ENCODE data around the gene RPS27. TPM values are rescaled to one million over a fixed set of nuclear protein-coding genes. Genes with fewer than 3 reads are reported as not detected.

RPS27 gene
- total RNA-seq, 6 experiments from 2014 or later = 305 to 500 (median 428) TPM

DNA sequence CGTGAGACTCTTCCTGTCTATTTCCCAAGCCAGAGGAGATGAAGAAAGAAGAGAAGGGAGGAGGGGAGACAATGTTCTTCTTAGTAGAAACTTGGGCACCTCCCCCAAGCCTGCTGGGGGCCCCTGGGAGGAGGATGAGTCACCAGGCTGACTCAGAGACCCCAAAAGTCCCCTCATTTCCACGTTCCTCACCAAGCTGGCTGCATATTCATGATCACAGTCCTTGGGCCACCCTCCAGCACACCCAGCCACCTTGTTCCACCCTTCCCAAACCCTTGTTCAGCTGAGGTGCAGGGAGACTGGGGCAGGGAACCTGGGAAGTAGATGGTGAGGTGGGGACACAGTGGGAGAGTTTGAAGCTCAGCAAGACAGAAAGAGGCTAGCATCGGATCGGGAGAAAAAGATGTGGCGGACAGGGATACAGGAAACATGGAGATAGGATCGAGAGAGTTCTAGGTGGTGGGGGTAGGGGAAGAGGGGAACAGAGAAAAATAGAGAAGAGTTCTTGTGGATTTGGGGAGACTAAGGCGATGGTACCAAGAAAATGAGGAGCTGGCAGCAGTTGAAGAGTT is 5.1 kb upstream of the RPS27 start:
- peaks cover 0 to 12% (median 0%) of the 10 kb centered on the region in 4 donors for H3K36me3 ChIP-seq
- peak overlapping the region; percentile 52 to 76 (median 70) for H3K4me3 ChIP-seq
- WGBS (ENCODE audit: insufficient coverage, low coverage, low lambda C conversion rate, missing lambda C conversion rate) = 8% methylated on average over 7 of the region's 7 CpGs
- no peaks in the 10 kb centered on the region for H3K27me3 ChIP-seq
- no peaks in the 10 kb centered on the region for H3K9me3 ChIP-seq
- ATAC-seq = peak in 2 of 4 donors; percentile 0 to 4
- DNase-seq = no peak
- peak overlapping the region; percentile 58 to 83 (median 75) for H3K27ac ChIP-seq
- TF ChIP-seq POLR2A (IDR thresholded peaks at IDR 0.05) = no peak
- intact Hi-C loops (cut with DNase I) = loop anchor here (5.0 to 10.0 kb wide), 2 partner anchors 188 to 311 kb away; partner anchors contain the start of genes ILF2 (in 1 of the 2) and NPR1 (in 1 of the 2)
- peaks cover 0 to 16% (median 5%) of the 10 kb centered on the region in 4 donors for H3K4me1 ChIP-seq

- DNase-seq (peak; percentile 91 to 93 (median 92)), ATAC-seq (peak; percentile 83 to 94 (median 86))
- Histone ChIP-seq H3K27ac (peak within 1 kb of the TSS; percentile 58 to 83 (median 75)), H3K27me3 (no peaks in the 10 kb centered on the region), H3K9me3 (no peaks in the 10 kb centered on the region), H3K36me3 (peaks cover 0 to 12% (median 0%) of the 10 kb centered on the region in 4 donors), H3K4me1 (peaks cover 0 to 16% (median 5%) of the 10 kb centered on the region in 4 donors), H3K4me3 (peak within 1 kb of the TSS; percentile 52 to 76 (median 70))
- TF ChIP-seq CTCF (IDR thresholded peaks at IDR 0.05) (no peak), POLR2A (IDR thresholded peaks at IDR 0.05) (peak; percentile 30)
- intact Hi-C loops (cut with DNase I) = loop anchor here (5.0 to 10.0 kb wide), 2 partner anchors 189 to 311 kb away; partner anchors contain the start of genes ILF2 (in 1 of the 2) and NPR1 (in 1 of the 2)
- 3% methylated on average over 12 of the region's 32 CpGs for WGBS (ENCODE audit: insufficient coverage, low coverage, low lambda C conversion rate, missing lambda C conversion rate)
These were observed 4.4 kb upstream of the RPS27 start, which contains the start of gene RAB13 for GRCh38 chr1:153985941-153986761. TSS of gene RAB13 (minus strand) at chr1:153986339. CDS start at chr1:153986236, 103 bp downstream.

DNA sequence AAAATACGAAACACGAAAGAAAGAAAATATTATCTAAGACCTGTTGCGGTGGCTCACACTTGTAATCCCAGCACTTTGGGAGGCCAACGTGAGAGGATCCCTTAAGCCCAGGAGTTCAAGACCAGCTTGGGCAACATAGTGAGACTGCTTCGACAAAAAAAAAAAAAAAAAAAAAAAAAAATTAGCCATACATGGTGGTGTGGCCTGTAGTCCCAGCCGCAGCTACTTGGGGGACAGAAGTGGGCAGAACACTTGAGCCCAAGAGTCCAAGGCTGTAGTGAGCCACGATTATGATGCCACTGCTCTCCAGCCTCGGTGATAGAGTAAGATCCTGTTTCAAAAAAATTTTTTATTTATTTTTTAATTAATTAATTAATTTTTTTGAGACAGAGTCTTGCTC is 2.9 kb upstream of the RPS27 start:
- Histone ChIP-seq H3K4me1 (peaks cover 0 to 28% (median 12%) of the 10 kb centered on the region in 4 donors), H3K9me3 (no peaks in the 10 kb centered on the region), H3K36me3 (peaks cover 0 to 17% (median 6%) of the 10 kb centered on the region in 4 donors), H3K27ac (no peak overlapping the region), H3K27me3 (no peaks in the 10 kb centered on the region), H3K4me3 (no peak overlapping the region)
- ATAC-seq = no peak
- TF ChIP-seq POLR2A (IDR thresholded peaks at IDR 0.05) (no peak), CTCF (IDR thresholded peaks at IDR 0.05) (no peak)
- no peak for DNase-seq
- WGBS (ENCODE audit: insufficient coverage, low coverage, low lambda C conversion rate, missing lambda C conversion rate) = 90% methylated on average over 8 of the region's 8 CpGs
- intact Hi-C loops (cut with DNase I) = loop anchor here (5.0 to 10.0 kb wide), 2 partner anchors 190 to 313 kb away; partner anchors contain the start of genes ILF2 (in 1 of the 2) and NPR1 (in 1 of the 2)

GRCh38 chr1:153991151-153991630 is 629 bp downstream of the RPS27 start:
- Histone ChIP-seq H3K4me3 (peak overlapping the region; percentile 79 to 83 (median 81)), H3K27me3 (no peaks in the 10 kb centered on the region), H3K4me1 (peaks cover 0 to 18% (median 7%) of the 10 kb centered on the region in 4 donors), H3K9me3 (peaks cover 0 to 4% (median 0%) of the 10 kb centered on the region in 4 donors), H3K27ac (peak overlapping the region; percentile 93 to 97 (median 95)), H3K36me3 (peaks cover 0 to 31% (median 14%) of the 10 kb centered on the region in 4 donors)
- no peak for TF ChIP-seq CTCF (IDR thresholded peaks at IDR 0.05)
- no peak for TF ChIP-seq POLR2A (IDR thresholded peaks at IDR 0.05)
- no peak for ATAC-seq
- no peak for DNase-seq
- 5% methylated on average over 9 of the region's 9 CpGs for WGBS (ENCODE audit: insufficient coverage, low coverage, low lambda C conversion rate, missing lambda C conversion rate)
- intact Hi-C loops (cut with DNase I) = no loop called here
